ENCODE measurements around the gene RAD54L. TPM values are rescaled to one million over a fixed set of nuclear protein-coding genes. Genes with fewer than 3 reads are reported as not detected.

Gene RAD54L
- total RNA-seq (2021; fragmentation: NEBNext Ultra II Directional; extraction: Animal tissue kit (Norgen Biotek cat#: 25700)) = 10 to 100 TPM in 1 of 6 experiments, 1 to 10 TPM in 5; 3.8 to 10.9 (median 8.3) TPM
- long read RNA-seq, partial matches to known transcripts = 1 of 5 reads
- long read RNA-seq, other reads (novel, unspliced or antisense) = 2 of 5 reads

DNA sequence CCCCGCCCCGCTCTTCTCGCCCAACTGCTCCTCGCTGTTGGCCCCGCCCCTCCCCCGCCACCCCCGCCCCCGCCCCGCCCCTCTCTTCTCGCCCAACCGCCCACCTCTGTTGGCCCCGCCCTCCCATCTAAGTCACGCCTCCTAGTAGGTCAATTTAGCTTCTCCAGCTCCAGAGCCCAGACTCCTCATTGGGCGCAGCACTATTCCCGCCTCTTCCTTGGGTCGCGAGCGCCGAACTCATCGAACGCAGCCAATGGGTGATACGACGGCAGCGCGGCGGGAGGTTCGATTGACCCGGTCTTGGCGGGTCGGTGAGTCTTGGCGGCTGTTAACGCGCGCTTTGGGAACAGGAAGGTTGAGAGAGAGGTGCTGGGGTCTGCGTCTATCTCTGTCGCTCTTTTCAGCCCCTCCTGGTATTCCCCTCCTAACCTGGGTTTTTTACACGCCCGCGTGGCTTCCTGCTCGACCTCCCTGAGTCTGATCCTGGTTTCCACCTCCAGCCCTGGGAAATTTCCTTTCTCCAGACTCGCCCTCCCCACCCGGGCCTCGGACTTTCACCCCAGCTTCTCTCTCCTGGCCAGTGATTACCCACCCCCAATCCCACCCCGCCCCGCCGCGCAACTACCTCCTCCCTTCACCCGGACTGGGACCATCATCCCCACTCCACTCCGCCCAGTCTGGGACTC, at the start of gene RAD54L:
Gene RAD54L, plus strand, starts transcription at position 328 of the 686 bp plus-strand sequence. CDS start 643 bp downstream, outside the sequence.
- Mint-ChIP-seq H3K4me3 (peak within 1 kb of the TSS; percentile 96), H3K9me3 (no peaks in the 10 kb centered on the region), H3K4me1 (ENCODE audit: low read depth) (peaks cover 30% of the 10 kb centered on the region), H3K27ac (peak within 1 kb of the TSS; percentile 98), H3K27me3 (ENCODE audit: insufficient read depth) (no peaks in the 10 kb centered on the region; the same call in 1 of the 2 replicates), H3K36me3 (ENCODE audit: low read depth) (no peaks in the 10 kb centered on the region; the same call in 1 of the 2 replicates)
- peak; percentile 99 for DNase-seq
- TF ChIP-seq, protein P1, sequence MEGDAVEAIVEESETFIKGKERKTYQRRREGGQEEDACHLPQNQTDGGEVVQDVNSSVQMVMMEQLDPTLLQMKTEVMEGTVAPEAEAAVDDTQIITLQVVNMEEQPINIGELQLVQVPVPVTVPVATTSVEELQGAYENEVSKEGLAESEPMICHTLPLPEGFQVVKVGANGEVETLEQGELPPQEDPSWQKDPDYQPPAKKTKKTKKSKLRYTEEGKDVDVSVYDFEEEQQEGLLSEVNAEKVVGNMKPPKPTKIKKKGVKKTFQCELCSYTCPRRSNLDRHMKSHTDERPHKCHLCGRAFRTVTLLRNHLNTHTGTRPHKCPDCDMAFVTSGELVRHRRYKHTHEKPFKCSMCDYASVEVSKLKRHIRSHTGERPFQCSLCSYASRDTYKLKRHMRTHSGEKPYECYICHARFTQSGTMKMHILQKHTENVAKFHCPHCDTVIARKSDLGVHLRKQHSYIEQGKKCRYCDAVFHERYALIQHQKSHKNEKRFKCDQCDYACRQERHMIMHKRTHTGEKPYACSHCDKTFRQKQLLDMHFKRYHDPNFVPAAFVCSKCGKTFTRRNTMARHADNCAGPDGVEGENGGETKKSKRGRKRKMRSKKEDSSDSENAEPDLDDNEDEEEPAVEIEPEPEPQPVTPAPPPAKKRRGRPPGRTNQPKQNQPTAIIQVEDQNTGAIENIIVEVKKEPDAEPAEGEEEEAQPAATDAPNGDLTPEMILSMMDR (IDR thresholded peaks at IDR 0.05) = no peak

DNA sequence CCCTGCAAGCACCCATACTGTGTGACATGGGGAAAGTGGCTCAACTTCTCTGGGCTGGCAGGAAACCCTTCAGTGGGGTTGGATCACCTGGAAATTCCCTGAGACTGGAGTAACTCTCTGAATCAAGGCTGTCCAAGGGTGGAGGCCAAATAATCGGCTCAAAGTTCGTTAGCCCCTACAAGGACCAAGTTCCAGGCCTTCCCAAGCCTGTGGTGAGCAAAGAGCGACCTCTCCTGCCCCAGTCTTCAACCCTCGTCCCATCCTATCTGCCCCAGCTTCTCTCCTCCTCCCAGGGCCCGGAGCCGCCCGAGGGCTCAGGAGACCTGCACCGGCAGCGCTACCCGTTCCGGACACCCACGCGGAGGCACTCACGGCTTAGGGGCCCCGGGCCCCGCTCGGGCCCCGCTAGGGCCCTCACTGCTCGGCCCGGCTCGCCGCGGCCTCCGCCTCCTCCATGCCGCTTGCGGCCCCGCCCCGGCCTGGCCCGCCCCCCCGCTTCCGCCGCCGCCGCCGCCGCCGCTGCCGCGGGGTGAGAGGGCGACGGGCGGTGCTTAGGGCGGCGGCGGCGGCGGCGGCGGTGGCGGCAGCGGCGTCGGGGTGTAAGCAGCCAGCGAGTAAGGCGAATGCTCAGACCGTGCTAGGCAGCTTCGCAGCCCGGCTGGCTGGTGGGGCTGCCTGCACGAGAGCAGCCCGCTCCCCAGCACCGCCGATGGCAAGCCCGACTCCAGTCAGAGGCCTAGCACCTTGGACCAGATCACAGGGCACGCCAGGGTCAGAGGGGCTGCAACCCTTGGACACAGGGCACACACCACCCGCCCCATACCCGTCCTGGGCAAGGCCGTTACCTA, 49.4 kb upstream of the RAD54L start, which contains the start of gene POMGNT1:
Gene POMGNT1, minus strand, starts transcription at position 471 of the 848 bp plus-strand sequence. CDS start 613 bp downstream, outside the sequence.
- H3K36me3 Mint-ChIP-seq (ENCODE audit: low read depth) = no peaks in the 10 kb centered on the region
- peaks cover 22% of the 10 kb centered on the region for H3K4me1 Mint-ChIP-seq (ENCODE audit: low read depth)
- DNase-seq = peak; percentile 44
- peak within 1 kb of the TSS; percentile 92 for H3K4me3 Mint-ChIP-seq
- TF ChIP-seq, protein P1 (IDR thresholded peaks at IDR 0.05) = no peak; the same call in 1 of the 2 replicates
- no peaks in the 10 kb centered on the region for H3K27me3 Mint-ChIP-seq (ENCODE audit: insufficient read depth)
- no peaks in the 10 kb centered on the region for H3K9me3 Mint-ChIP-seq
- H3K27ac Mint-ChIP-seq = peak within 1 kb of the TSS; percentile 78

DNA sequence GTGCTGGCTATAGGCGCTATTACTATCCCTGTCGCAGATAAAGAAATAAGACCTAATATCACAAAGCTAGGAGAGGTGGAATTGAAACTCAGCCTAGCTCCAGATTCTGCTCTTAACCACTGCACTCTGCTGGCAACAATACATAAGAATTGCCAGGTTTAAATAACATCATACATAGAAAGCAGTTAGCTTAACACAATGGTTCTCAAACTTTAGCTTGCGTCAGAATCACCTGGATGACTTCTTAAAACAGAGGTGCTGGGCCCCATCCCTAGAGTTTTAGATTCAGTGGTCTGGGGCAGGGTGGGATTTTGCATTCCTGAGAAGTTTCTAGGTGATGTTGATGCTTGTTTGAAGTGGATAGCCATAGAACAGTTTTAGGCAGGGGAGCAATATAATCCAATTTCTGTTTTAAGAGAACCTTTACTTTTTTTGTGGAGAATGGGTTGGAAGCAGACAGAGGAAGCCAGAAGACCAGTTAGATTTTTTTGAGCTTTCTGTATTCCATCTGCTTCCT, 48.3 kb upstream of the RAD54L start:
- H3K27me3 Mint-ChIP-seq (ENCODE audit: insufficient read depth) = no peaks in the 10 kb centered on the region
- no peaks in the 10 kb centered on the region for H3K9me3 Mint-ChIP-seq
- peak overlapping the region; percentile 89 for H3K4me3 Mint-ChIP-seq
- DNase-seq = no peak
- H3K27ac Mint-ChIP-seq = no peak overlapping the region
- TF ChIP-seq, protein P1 (IDR thresholded peaks at IDR 0.05) = no peak
- H3K4me1 Mint-ChIP-seq (ENCODE audit: low read depth) = peaks cover 31% of the 10 kb centered on the region
- H3K36me3 Mint-ChIP-seq (ENCODE audit: low read depth) = no peaks in the 10 kb centered on the region

DNA sequence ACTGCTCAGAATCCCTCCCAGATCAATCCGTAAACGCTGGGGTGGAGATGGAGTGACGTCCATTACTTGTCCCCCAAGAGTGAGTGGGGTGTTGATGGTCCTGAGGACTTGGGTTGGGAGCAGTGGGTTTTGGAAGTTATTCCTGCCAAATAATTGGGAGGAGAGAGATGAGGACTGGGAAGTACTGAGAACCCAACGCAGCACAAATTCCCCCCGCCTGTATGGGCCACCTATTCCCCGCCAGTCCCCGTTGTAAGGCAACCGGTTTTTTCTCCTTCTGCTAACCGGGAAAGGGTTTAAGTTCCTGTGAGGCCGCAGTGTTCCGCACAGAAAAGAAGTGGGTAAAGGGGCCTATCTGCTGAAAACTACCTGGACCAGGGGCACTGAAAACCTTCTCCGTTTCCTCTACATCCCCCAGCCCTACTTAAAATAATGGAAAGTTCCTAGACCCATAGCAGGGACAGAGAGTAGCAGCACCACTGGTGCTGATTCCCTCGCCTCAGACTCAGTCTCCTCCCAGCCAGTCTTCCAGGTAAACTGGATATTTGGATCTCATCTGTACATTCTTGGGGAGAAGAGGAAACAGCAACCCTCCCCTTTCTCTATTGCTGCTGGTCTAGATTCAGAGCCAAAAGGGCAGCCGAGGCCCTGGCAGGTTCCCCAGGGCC, 43.7 kb upstream of the RAD54L start:
- no peaks in the 10 kb centered on the region for H3K9me3 Mint-ChIP-seq
- peak overlapping the region; percentile 75 for H3K27ac Mint-ChIP-seq
- TF ChIP-seq, protein P1 (IDR thresholded peaks at IDR 0.05) = no peak
- no peak for DNase-seq
- no peaks in the 10 kb centered on the region; the same call in 1 of the 2 replicates for H3K27me3 Mint-ChIP-seq (ENCODE audit: insufficient read depth)
- H3K4me3 Mint-ChIP-seq = peak overlapping the region; percentile 97
- peaks cover 44% of the 10 kb centered on the region for H3K4me1 Mint-ChIP-seq (ENCODE audit: low read depth)
- H3K36me3 Mint-ChIP-seq (ENCODE audit: low read depth) = no peaks in the 10 kb centered on the region

DNA sequence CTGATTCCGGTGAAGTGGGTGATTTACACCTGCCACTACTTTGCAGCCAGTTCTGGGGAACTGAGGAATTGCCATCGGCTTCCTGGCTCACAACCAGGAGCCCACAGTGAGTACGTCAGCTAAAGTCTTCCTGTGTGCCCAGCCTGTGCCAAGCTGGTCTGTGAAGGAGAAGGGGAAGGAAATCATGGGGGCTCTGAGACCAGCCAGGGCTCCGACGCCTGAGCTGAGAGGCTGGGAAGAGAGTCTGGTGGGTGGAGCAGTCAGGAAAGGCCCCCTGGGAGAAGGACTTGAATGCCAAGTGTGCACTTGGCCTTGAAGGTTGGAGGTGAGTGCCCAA, 43.2 kb upstream of the RAD54L start:
- Mint-ChIP-seq H3K4me3 (peak overlapping the region; percentile 97), H3K27ac (peak overlapping the region; percentile 75)
- TF ChIP-seq, protein P1 (IDR thresholded peaks at IDR 0.05) = no peak

More for the DNA sequence above, 43.2 kb upstream of the RAD54L start:
- Mint-ChIP-seq H3K4me1 (ENCODE audit: low read depth) (peaks cover 40% of the 10 kb centered on the region), H3K9me3 (no peaks in the 10 kb centered on the region), H3K36me3 (ENCODE audit: low read depth) (no peaks in the 10 kb centered on the region), H3K27me3 (ENCODE audit: insufficient read depth) (no peaks in the 10 kb centered on the region; the same call in 1 of the 2 replicates)
- DNase-seq = no peak
